ENCODE measurements around the gene SRGAP2B.
"Not testable (repeated sequence)": the region's sequence is repeated elsewhere in the genome, so short reads cannot be mapped to it uniquely, and the experiment has no call there.

SRGAP2B gene

GRCh38 chr1:145052019-145052776 is 42.9 kb downstream of the SRGAP2B start:
- not testable (repeated sequence) for FAIRE-seq; DNase-seq (ENCODE audit: insufficient read length, low spot score)

GRCh38 chr1:145048181-145048856 is 46.8 kb downstream of the SRGAP2B start:
- not testable (repeated sequence) for FAIRE-seq; DNase-seq (ENCODE audit: insufficient read length, low spot score)

GRCh38 chr1:145047553-145047952 is 47.6 kb downstream of the SRGAP2B start:
- FAIRE-seq: not testable (repeated sequence)

GRCh38 chr1:145045571-145046273 is 49.4 kb downstream of the SRGAP2B start:
- not testable (repeated sequence) for FAIRE-seq; DNase-seq (ENCODE audit: insufficient read length, low spot score)

More at GRCh38 chr1:145047553-145047952, 47.6 kb downstream of the SRGAP2B start:
- not testable (repeated sequence) for DNase-seq (ENCODE audit: insufficient read length, low spot score)

- not testable (repeated sequence) for DNase-seq (ENCODE audit: insufficient read length, low spot score); FAIRE-seq
Measured at GRCh38 chr1:145041519-145041918, 53.6 kb downstream of the SRGAP2B start.

- FAIRE-seq; DNase-seq (ENCODE audit: insufficient read length, low spot score): not testable (repeated sequence)
Measured at GRCh38 chr1:145036019-145036418, 59.1 kb downstream of the SRGAP2B start.

GRCh38 chr1:145033523-145033922 is 61.6 kb downstream of the SRGAP2B start:
- DNase-seq (ENCODE audit: insufficient read length, low spot score): not testable (repeated sequence)

GRCh38 chr1:145027251-145027650 is 67.9 kb downstream of the SRGAP2B start:
- FAIRE-seq; DNase-seq (ENCODE audit: insufficient read length, low spot score): not testable (repeated sequence)

More at GRCh38 chr1:145033523-145033922, 61.6 kb downstream of the SRGAP2B start:
- FAIRE-seq: not testable (repeated sequence)

- FAIRE-seq; DNase-seq (ENCODE audit: insufficient read length, low spot score): not testable (repeated sequence)
Measured at GRCh38 chr1:145025286-145025685, 69.8 kb downstream of the SRGAP2B start.

- DNase-seq (ENCODE audit: insufficient read length, low spot score); FAIRE-seq: not testable (repeated sequence)
Measured at GRCh38 chr1:145022259-145022658, 72.9 kb downstream of the SRGAP2B start.

- DNase-seq (ENCODE audit: insufficient read length, low spot score); FAIRE-seq: not testable (repeated sequence)
Measured at GRCh38 chr1:145021749-145022148, 73.4 kb downstream of the SRGAP2B start.

- FAIRE-seq; DNase-seq (ENCODE audit: insufficient read length, low spot score): not testable (repeated sequence)
Measured at GRCh38 chr1:145019709-145020108, 75.4 kb downstream of the SRGAP2B start.

GRCh38 chr1:145017725-145018124 is 77.4 kb downstream of the SRGAP2B start:
- DNase-seq (ENCODE audit: insufficient read length, low spot score); FAIRE-seq: not testable (repeated sequence)

- not testable (repeated sequence) for DNase-seq (ENCODE audit: insufficient read length, low spot score); FAIRE-seq
Measured at GRCh38 chr1:145016492-145016862, 78.7 kb downstream of the SRGAP2B start.

GRCh38 chr1:145015744-145016491 is 79.2 kb downstream of the SRGAP2B start:
- not testable (repeated sequence) for FAIRE-seq; DNase-seq (ENCODE audit: insufficient read length, low spot score)

- not testable (repeated sequence) for FAIRE-seq
Measured at GRCh38 chr1:145013353-145013752, 81.8 kb downstream of the SRGAP2B start.

GRCh38 chr1:145011811-145012210 is 83.3 kb downstream of the SRGAP2B start:
- not testable (repeated sequence) for FAIRE-seq; DNase-seq (ENCODE audit: insufficient read length, low spot score)

More at GRCh38 chr1:145013353-145013752, 81.8 kb downstream of the SRGAP2B start:
- DNase-seq (ENCODE audit: insufficient read length, low spot score): not testable (repeated sequence)

GRCh38 chr1:145010580-145010979 is 84.5 kb downstream of the SRGAP2B start:
- DNase-seq (ENCODE audit: insufficient read length, low spot score); FAIRE-seq: not testable (repeated sequence)

- DNase-seq (ENCODE audit: insufficient read length, low spot score); FAIRE-seq: not testable (repeated sequence)
Measured at GRCh38 chr1:145009928-145010327, 85.2 kb downstream of the SRGAP2B start.

GRCh38 chr1:145008388-145008787 is 86.7 kb downstream of the SRGAP2B start:
- not testable (repeated sequence) for DNase-seq (ENCODE audit: insufficient read length, low spot score); FAIRE-seq

All from HTR-8/SVneo (cell line).